Measurements from ENCODE around the gene LGALS13.

DNA sequence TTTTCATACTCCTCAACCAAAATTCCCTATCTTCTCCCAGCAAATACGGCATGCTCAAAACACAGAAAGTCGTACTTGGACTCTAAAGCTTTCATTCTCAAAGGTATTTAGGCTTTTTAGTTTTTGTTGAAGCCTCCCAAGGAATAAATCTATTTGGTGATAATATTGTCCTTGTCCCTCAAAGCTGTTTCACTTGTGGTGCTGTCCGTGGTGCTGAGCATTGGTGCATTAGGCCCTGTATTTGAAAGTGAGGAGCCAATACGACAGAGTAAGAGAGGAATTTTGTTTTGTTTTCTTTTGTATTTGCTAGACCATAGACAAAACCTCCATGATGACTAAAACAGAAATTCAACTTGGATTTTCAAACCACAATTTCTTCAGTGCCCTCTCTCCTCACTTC is 3.2 kb upstream of the LGALS13 start:
- TF ChIP-seq, protein P1, sequence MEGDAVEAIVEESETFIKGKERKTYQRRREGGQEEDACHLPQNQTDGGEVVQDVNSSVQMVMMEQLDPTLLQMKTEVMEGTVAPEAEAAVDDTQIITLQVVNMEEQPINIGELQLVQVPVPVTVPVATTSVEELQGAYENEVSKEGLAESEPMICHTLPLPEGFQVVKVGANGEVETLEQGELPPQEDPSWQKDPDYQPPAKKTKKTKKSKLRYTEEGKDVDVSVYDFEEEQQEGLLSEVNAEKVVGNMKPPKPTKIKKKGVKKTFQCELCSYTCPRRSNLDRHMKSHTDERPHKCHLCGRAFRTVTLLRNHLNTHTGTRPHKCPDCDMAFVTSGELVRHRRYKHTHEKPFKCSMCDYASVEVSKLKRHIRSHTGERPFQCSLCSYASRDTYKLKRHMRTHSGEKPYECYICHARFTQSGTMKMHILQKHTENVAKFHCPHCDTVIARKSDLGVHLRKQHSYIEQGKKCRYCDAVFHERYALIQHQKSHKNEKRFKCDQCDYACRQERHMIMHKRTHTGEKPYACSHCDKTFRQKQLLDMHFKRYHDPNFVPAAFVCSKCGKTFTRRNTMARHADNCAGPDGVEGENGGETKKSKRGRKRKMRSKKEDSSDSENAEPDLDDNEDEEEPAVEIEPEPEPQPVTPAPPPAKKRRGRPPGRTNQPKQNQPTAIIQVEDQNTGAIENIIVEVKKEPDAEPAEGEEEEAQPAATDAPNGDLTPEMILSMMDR (IDR thresholded peaks at IDR 0.05; ENCODE audit: insufficient read depth, low read depth, low read length) = no peak
- no peak for TF ChIP-seq EZH2 (IDR thresholded peaks at IDR 0.05; ENCODE audit: insufficient read depth, low read length)
